GM12874 (cell line): Measurements from ENCODE around the gene EME2.

Experiments used
- CTCF ChIP-seq: IDR thresholded peaks from 2 replicates; pipeline ENCODE4 v1.5.1; 2011; ENCODE audit warnings: low read depth, mild to moderate bottlenecking, control low read depth, low read length, moderate library complexity; ENCODE audit not compliant: insufficient read depth

Gene EME2

GRCh38 chr16:1740781-1741490, 31.7 kb upstream of the EME2 start:
- TF ChIP-seq CTCF, result no peak

- no peak for TF ChIP-seq CTCF
These were observed 31.0 kb upstream of the EME2 start for GRCh38 chr16:1741553-1742165.

GRCh38 chr16:1743376-1744337, 29.0 kb upstream of the EME2 start:
- TF ChIP-seq CTCF, result no peak

GRCh38 chr16:1744338-1744840, 28.2 kb upstream of the EME2 start:
- no peak for TF ChIP-seq CTCF

GRCh38 chr16:1745181-1745899, 27.3 kb upstream of the EME2 start:
- no peak for TF ChIP-seq CTCF

- no peak for TF ChIP-seq CTCF
These were observed 26.5 kb upstream of the EME2 start for GRCh38 chr16:1745900-1746692.
